Spleen (tissue), 7 donors: ENCODE measurements around the gene WNK1.

ENCODE experiments used
- POLR2A ChIP-seq, 3 donors: fragments of 450-650 bp; IDR thresholded peaks; one replicate each; pipeline ENCODE4 v1.5.1; 2017; ENCODE audit warnings: antibody characterized with exemption in 3 of 3, mild to moderate bottlenecking in 1 of 3
- POLR2AphosphoS5 ChIP-seq, 3 donors: sonication (generic); formaldehyde crosslinking; IDR thresholded peaks; one replicate each; pipeline ENCODE4 v1.5.1; 2017; ENCODE audit warnings: antibody characterized with exemption in 3 of 3
- TF ChIP-seq, protein P1 (sequence below), 11 experiments: fragments of 200-600 bp in 7 of 11; fragments of 450-650 bp in 4 of 11; sonication (generic) in 4 of 11; IDR thresholded peaks in 8 of 11; conservative IDR thresholded peaks in 3 of 11; 1 replicate in 7 of 11; 2 replicates in 4 of 11; pipeline versions ENCODE4 v1.4.0 to v1.8.0; 2016 to 2021; ENCODE audit warnings: antibody characterized with exemption in 11 of 11, inconsistent platforms in 4 of 11, mild to moderate bottlenecking in 1 of 11
- donor health status: DM: no; HTN: no; CAD: no; lungs with moderate emphysema.
- donor health status: DM: no; HTN: no; CAD: no.
- donor health status: DM: no; HTN: no; CAD: no.

DNA sequence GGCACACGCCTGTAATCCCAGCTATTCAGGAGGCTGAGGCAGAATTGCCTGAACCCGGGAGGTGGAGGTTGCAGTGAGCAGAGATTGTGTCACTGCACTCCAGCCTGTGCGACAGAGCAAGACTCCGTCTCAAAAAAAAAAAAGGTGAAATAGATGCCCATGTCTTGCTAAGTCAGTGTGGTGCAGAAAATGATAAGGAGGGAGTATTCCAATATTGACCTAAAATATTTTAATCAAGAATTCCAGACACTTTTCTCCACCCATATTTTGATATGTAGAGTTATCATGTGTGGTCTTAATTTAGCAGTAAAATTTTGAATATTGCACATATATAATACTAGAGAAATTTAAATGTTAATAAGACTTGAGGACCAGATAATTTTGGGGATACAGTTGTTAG lies 57.7 kb downstream of the WNK1 start:
- TF ChIP-seq, protein P1, sequence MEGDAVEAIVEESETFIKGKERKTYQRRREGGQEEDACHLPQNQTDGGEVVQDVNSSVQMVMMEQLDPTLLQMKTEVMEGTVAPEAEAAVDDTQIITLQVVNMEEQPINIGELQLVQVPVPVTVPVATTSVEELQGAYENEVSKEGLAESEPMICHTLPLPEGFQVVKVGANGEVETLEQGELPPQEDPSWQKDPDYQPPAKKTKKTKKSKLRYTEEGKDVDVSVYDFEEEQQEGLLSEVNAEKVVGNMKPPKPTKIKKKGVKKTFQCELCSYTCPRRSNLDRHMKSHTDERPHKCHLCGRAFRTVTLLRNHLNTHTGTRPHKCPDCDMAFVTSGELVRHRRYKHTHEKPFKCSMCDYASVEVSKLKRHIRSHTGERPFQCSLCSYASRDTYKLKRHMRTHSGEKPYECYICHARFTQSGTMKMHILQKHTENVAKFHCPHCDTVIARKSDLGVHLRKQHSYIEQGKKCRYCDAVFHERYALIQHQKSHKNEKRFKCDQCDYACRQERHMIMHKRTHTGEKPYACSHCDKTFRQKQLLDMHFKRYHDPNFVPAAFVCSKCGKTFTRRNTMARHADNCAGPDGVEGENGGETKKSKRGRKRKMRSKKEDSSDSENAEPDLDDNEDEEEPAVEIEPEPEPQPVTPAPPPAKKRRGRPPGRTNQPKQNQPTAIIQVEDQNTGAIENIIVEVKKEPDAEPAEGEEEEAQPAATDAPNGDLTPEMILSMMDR (IDR thresholded peaks at IDR 0.05 in 8 of 11, conservative IDR thresholded peaks at IDR 0.05 in 3 of 11): no peak
- no peak for TF ChIP-seq POLR2A (IDR thresholded peaks at IDR 0.05)
- no peak for TF ChIP-seq POLR2AphosphoS5 (IDR thresholded peaks at IDR 0.05)
